Adipocyte (in vitro differentiated cells): ENCODE results near the gene MATR3.

Source experiments
- DNase-seq: peaks from one replicate; pipeline ENCODE4 v3.0.0-alpha.2; 2015; ENCODE audit warnings: low read depth
- H3K27me3 ChIP-seq: replicated peaks from 2 replicates; pipeline ENCODE4 v1.7.0; 2013; ENCODE audit warnings: mild to moderate bottlenecking, low read length, moderate library complexity; ENCODE audit not compliant: control insufficient read depth, insufficient read depth
- H3K36me3 ChIP-seq: 2 replicates; pipeline ENCODE4 v1.7.0; 2013; ENCODE audit warnings: low read length, mild to moderate bottlenecking, moderate library complexity; ENCODE audit not compliant: control insufficient read depth, insufficient read depth, severe bottlenecking
- H3K4me1 ChIP-seq: 2 replicates; pipeline ENCODE4 v1.7.0; 2013; ENCODE audit warnings: mild to moderate bottlenecking, low read length, moderate library complexity; ENCODE audit not compliant: control insufficient read depth, insufficient read depth
- H3K4me3 ChIP-seq: 2 replicates; pipeline ENCODE4 v1.7.0; 2013; ENCODE audit warnings: mild to moderate bottlenecking, low read length, moderate library complexity
- H3K9ac ChIP-seq: 2 replicates; pipeline ENCODE4 v1.7.0; 2013; ENCODE audit warnings: mild to moderate bottlenecking, low read length, moderate library complexity
- H3K9me3 ChIP-seq: 2 replicates; pipeline ENCODE4 v1.7.0; 2013; ENCODE audit warnings: mild to moderate bottlenecking, low read length, moderate library complexity; ENCODE audit not compliant: control insufficient read depth

The MATR3 gene

DNA sequence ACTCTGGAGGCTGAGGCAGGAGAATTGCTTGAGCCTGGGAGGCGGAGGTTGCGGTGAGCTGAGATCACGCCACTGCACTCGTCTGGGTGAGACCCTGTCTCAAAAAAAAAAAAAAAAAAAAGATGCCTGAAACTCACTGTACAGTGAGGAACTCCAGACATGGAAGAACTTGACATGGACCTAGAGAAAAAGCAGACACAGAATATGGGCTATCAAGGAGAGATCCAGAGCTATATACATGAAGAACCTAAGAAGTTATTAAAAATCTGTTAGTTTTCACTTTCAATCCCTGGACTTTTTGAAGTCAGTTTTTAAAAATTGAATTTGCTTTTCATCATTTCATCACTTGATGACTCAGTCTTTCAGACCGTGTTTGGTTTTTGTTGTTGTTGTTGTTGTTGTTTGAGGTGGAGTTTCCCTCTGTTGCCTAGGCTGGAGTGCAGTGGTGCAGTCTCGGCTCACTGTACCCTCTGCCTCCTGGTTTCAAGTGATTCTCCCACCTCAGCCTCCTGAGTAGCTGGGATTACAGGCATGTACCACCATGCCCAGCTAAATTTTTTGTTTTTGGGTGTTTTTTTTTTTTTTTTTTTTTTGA, 68.4 kb downstream of the MATR3 start:
- Histone ChIP-seq H3K4me1 (peaks cover 10% of the 10 kb centered on the region), H3K36me3 (peaks cover 35% of the 10 kb centered on the region), H3K4me3 (no peak overlapping the region), H3K27me3 (no peaks in the 10 kb centered on the region), H3K9me3 (no peaks in the 10 kb centered on the region), H3K9ac (no peak overlapping the region)
- DNase-seq = peak; percentile 31

DNA sequence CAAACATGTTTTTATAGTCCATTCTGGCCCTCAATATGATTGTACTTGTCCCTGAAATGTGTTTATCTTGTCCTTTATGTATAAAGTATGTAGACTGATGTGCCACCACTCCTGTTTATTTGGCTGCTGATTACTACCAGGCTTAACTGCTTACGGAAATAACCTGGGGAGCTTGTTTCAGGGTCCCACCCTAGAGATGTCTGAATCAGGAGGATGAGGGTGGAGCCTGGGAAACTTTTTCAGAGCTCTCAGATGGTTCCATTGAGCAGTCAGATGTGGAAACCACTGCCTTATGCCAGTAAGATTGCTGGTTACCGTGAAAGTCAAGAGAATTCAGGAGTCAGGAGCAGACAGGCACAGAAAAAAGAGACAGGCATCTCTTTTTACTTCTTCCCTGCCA, 70.4 kb downstream of the MATR3 start:
- peaks cover 46% of the 10 kb centered on the region for H3K36me3 ChIP-seq
- H3K9me3 ChIP-seq = no peaks in the 10 kb centered on the region
- no peak for DNase-seq
- H3K4me1 ChIP-seq = peaks cover 17% of the 10 kb centered on the region
- H3K9ac ChIP-seq = no peak overlapping the region
- no peaks in the 10 kb centered on the region for H3K27me3 ChIP-seq
- no peak overlapping the region for H3K4me3 ChIP-seq

DNA sequence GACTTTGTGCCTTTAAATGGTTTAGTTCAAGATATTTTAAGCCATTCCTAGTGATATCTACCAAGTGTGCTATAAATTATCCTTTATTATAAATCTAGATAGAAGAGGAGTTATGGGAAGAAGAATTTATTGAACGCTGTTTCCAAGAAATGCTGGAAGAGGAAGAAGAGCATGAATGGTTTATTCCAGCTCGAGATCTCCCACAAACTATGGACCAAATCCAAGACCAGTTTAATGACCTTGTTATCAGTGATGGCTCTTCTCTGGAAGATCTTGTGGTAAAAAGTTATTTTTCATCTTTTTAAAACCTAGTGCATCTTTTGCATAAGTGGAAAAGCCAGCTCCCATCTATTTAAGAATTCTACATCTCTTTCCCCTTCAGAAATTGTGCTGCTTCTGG, 70.9 kb downstream of the MATR3 start:
- Histone ChIP-seq H3K9me3 (no peaks in the 10 kb centered on the region), H3K36me3 (peaks cover 47% of the 10 kb centered on the region), H3K27me3 (no peaks in the 10 kb centered on the region), H3K9ac (no peak overlapping the region), H3K4me3 (no peak overlapping the region), H3K4me1 (peaks cover 18% of the 10 kb centered on the region)
- DNase-seq = no peak

DNA sequence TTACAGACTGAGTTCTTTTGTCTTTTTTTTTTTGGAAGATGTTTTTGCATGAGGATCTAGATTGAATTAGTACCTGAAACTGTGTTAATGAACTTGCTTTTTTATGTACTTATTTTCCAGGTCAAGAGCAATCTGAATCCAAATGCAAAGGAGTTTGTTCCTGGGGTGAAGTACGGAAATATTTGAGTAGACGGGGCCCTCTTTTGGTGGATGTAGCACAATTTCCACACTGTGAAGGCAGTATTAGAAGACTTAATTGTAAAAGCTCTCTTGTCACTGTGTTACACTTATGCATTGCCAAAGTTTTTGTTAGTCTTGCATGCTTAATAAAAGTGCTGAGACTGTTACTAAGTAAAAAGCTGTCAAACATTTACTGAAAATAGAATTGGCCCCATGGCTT, 75.1 kb downstream of the MATR3 start:
- H3K27me3 ChIP-seq = no peaks in the 10 kb centered on the region
- no peak overlapping the region for H3K9ac ChIP-seq
- peaks cover 62% of the 10 kb centered on the region for H3K36me3 ChIP-seq
- peaks cover 21% of the 10 kb centered on the region for H3K4me1 ChIP-seq
- no peaks in the 10 kb centered on the region for H3K9me3 ChIP-seq
- no peak for DNase-seq
- H3K4me3 ChIP-seq = no peak overlapping the region

DNA sequence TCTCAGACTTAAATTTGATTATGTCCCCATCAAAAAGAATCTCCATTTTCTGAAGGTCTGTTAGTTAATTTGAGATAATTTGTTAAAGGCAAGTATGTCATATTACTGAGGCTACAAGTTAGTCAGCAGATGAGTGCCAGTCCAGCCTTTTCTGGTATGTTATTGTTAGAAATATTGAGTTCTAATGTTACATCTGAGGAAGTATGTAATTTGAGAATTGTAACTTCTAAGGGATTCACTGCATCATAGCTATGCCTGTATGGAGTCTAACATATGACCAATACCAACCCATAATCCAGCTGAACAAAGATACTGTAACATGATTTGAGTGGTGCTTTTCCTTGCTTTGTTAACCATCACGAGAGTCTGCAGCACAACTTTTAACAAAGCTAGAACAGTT, 75.6 kb downstream of the MATR3 start:
- Histone ChIP-seq H3K4me1 (peaks cover 25% of the 10 kb centered on the region), H3K36me3 (peaks cover 56% of the 10 kb centered on the region), H3K9ac (no peak overlapping the region), H3K27me3 (no peaks in the 10 kb centered on the region), H3K4me3 (no peak overlapping the region), H3K9me3 (no peaks in the 10 kb centered on the region)
- peak; percentile 92 for DNase-seq

DNA sequence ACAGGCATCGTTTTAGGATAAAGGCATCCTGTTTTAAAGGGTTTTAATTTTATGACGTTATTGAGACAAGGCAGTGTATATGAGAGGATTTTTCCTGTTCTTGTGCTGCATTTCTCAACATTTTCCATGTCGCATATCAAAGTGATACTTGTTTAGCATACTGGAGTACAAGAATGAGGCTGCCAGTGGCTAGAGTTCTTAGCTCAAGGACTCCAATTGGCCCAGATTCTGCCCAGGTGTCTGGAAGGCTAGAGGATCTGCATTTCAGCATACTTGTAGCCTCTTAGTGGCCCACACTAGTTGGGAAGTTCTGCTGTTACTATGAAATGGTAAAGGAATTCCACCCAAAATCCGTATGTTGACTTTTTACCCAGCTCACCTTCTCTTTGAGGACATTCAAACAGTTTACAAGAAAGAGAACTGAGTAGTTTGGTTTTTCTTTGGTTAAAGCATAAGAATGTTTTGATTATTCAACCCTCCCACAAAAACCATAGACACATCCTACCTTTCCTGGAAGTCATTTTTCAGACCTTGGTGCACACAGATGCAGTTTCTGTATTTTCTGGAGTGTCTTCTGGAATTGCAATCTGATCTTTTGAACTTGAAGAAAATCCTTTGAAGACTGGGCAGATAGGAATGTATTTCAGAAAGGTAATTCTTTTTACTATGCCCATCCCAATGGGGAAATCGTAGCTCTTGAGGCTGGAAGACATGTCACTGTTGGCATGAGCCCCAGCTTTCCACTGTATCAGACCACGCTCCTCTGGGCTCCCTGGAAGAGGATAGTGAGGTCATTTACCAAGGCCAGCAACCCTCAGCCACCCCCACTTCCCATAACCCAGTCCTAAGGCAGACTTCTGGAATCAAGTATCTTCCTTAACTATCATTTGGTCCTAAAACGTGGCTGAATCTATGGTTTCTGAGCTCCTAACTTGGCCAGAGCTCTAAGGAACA, 78.2 kb downstream of the MATR3 start:
- Histone ChIP-seq H3K9me3 (no peaks in the 10 kb centered on the region), H3K4me1 (peaks cover 25% of the 10 kb centered on the region), H3K36me3 (peaks cover 34% of the 10 kb centered on the region), H3K9ac (no peak overlapping the region), H3K27me3 (no peaks in the 10 kb centered on the region), H3K4me3 (no peak overlapping the region)
- no peak for DNase-seq

DNA sequence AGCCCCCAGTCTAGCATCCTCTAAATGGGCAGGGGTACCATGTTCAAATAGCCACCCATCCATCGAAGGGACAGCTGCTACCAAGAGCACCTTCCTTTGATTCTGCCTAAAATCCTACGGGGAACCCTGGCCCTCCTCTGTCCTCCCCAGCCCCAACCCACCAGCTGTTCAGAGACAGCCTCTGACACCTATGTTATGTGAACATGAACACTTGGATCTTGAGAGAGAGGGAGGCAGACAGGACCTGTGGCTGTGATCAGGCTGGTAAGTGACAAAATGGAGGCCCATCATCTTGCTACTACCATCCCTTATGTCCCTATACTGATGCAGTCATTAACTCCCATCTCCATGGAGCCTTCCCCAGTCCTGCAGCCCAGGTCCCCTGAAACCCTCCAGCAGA, 81.4 kb downstream of the MATR3 start:
- Histone ChIP-seq H3K9ac (no peak overlapping the region), H3K4me1 (peaks cover 14% of the 10 kb centered on the region), H3K36me3 (peaks cover 13% of the 10 kb centered on the region), H3K4me3 (no peak overlapping the region), H3K9me3 (no peaks in the 10 kb centered on the region), H3K27me3 (no peaks in the 10 kb centered on the region)
- DNase-seq = no peak

DNA sequence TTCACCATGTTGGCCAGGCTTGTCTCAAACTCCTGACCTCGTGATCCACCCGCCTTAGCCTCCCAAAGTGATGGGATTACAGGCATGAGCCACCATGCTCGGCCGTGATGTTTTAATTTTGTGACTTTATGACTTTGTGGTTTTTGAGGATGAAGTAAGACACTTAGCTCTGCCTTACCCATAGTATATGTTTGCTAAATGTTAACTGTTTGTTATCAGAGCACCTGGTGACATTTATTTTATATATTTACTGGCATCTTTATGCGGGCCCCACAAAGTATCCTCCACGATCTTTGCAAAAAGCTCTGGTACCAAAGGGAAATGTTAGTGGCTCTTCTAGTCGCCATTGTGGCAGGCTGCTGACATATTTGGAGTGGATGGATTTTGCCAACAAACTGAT, 82.8 kb downstream of the MATR3 start:
- H3K9ac ChIP-seq = no peak overlapping the region
- H3K36me3 ChIP-seq = peaks cover 9% of the 10 kb centered on the region
- H3K27me3 ChIP-seq = no peaks in the 10 kb centered on the region
- no peaks in the 10 kb centered on the region for H3K9me3 ChIP-seq
- no peak for DNase-seq
- H3K4me1 ChIP-seq = peaks cover 14% of the 10 kb centered on the region
- no peak overlapping the region for H3K4me3 ChIP-seq

DNA sequence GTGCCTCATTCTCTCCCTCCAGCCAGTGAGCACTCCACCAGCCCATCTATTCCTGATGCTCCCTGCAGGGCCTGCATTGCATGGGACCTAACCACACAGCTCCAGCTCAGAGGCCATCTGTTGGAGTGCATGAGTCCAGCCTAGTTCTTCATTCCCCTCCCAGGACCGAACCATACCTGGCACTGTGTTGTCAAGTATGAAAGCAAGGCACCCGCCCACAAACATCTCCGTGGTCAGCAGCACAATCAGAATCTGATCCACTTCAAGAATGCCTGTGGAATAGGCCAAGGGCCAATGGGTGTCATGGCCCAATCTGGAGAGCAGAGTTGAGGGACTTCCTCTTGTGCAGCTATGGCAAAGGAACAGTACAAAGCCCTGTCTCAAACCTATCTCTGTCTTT, 83.7 kb downstream of the MATR3 start:
- H3K4me1 ChIP-seq = peaks cover 14% of the 10 kb centered on the region
- H3K27me3 ChIP-seq = no peaks in the 10 kb centered on the region
- H3K9ac ChIP-seq = no peak overlapping the region
- peaks cover 3% of the 10 kb centered on the region for H3K36me3 ChIP-seq
- H3K4me3 ChIP-seq = no peak overlapping the region
- no peaks in the 10 kb centered on the region for H3K9me3 ChIP-seq
- DNase-seq = no peak

DNA sequence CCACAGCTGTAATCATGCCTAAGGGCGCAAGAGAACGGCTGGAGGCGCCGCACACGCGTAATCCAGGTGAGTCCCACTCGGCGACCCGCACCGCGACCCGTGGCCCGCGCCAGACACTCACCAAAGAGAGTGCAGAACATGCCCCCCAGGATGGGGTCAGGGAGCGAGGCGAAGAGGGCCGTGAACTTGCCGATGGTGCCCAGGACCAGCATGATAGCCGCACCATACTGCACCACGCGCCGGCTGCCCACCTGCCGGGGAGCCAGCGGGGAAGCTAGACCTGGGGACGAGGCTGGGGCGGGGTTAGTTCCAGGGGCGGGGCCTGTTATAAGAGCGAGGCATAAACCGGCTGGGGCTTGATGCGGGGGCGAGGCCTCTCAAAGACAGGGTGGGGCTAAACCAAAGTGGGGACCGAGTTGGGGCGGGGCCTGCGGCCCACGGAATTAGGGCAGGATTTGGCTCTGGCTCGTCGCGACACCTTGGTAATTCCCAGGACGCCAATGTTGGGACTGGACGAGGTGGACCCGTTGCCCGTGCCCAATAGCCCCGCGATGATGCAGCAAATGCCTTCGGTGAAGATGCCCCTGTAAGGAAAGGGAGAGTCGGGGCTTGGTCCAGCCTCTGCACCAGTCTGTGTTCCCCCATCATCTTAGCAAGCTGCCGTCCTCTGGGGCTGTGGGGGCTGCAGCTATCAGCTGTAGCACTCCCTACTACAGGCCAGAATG, 84.7 kb downstream of the MATR3 start:
- Histone ChIP-seq H3K27me3 (no peaks in the 10 kb centered on the region), H3K9me3 (no peaks in the 10 kb centered on the region), H3K4me3 (no peak overlapping the region), H3K4me1 (peaks cover 12% of the 10 kb centered on the region), H3K9ac (no peak overlapping the region), H3K36me3 (peaks cover under 1% of the 10 kb centered on the region)
- DNase-seq = no peak

DNA sequence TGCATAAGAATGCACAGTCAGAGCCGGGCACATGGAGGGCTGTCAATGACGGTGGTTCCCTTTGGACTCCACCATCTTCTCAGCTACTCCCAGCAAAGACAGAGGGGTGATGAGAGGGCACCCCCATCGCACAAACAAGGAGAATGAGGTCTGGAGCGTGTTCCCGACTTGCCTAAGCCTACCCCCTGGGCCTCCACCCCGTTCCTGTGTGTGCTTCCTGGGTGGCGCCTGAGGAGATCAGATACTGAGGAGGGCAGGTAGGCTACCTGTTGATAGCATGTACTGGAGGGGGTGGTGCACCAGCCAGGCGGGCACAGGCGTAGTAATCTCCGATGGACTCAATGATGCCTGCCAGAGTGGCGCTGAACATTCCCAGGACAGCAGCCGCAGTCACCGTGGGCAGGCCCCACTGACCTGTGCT, 85.4 kb downstream of the MATR3 start:
- no peaks in the 10 kb centered on the region for H3K36me3 ChIP-seq
- no peak overlapping the region for H3K4me3 ChIP-seq
- H3K27me3 ChIP-seq = no peaks in the 10 kb centered on the region
- peaks cover 12% of the 10 kb centered on the region for H3K4me1 ChIP-seq
- DNase-seq = no peak
- no peaks in the 10 kb centered on the region for H3K9me3 ChIP-seq
- H3K9ac ChIP-seq = no peak overlapping the region
